Thyroid gland (tissue), 4 donors: ENCODE results near the gene STUM. TPM values are rescaled to one million over a fixed set of nuclear protein-coding genes. Genes with fewer than 3 reads are reported as not detected.

Source experiments
- DNase-seq, 2 donors: peaks; one replicate each; pipeline ENCODE4 v3.0.0-alpha.2; 2019
- H3K27ac ChIP-seq, 3 donors: fragments of 200-600 bp; sonication (generic); 1 replicate in 2 of 3; 2 replicates in 1 of 3; pipeline ENCODE4 v1.5.1; 2016 to 2019; ENCODE audit warnings: mild to moderate bottlenecking in 1 of 3, moderate library complexity in 1 of 3
- H3K27me3 ChIP-seq: fragments of 200-600 bp; sonication (generic); one replicate; pipeline ENCODE4 v1.5.1; 2019
- H3K36me3 ChIP-seq, 2 donors: fragments of 200-600 bp; sonication (generic); one replicate each; pipeline ENCODE4 v1.5.1; 2016 to 2019
- H3K4me1 ChIP-seq, 2 donors: fragments of 200-600 bp; sonication (generic); one replicate each; pipeline ENCODE4 v1.5.1; 2017 to 2019
- H3K4me3 ChIP-seq, 3 donors: fragments of 200-600 bp; sonication (generic); replicated peaks in 1 of 3; 1 replicate in 2 of 3; 2 replicates in 1 of 3; pipeline ENCODE4 v1.5.1; 2016; ENCODE audit warnings: mild to moderate bottlenecking in 1 of 3
- H3K9me3 ChIP-seq: fragments of 200-600 bp; sonication (generic); one replicate; pipeline ENCODE4 v1.5.1; 2017
- CTCF ChIP-seq, 6 experiments: fragments of 200-600 bp in 3 of 6; fragments of 450-650 bp in 3 of 6; sonication (generic) in 3 of 6; IDR thresholded peaks; one replicate each; pipeline ENCODE4 v1.5.1; 2016 to 2019; ENCODE audit warnings: antibody characterized with exemption in 6 of 6, mild to moderate bottlenecking in 2 of 6, inconsistent platforms in 1 of 6, moderate library complexity in 1 of 6
- POLR2A ChIP-seq, 2 donors: fragments of 450-650 bp; IDR thresholded peaks; one replicate each; pipeline ENCODE4 v1.6.1; 2017; ENCODE audit warnings: antibody characterized with exemption in 2 of 2, mild to moderate bottlenecking in 2 of 2, moderate library complexity in 1 of 2
- WGBS, 2 donors: methylation state at CpG; one replicate each; pipeline ENCODE4 v1.1.5; 2017; 5-methylcytosine and 5-hydroxymethylcytosine counted together
- intact Hi-C: fragments of 100-400 bp; cut with DNase I; formaldehyde crosslinking; loops from one replicate; pipeline ENCODE4 v1.15.1; 2023
- total RNA-seq, 4 donors: library from RNA; depleted of rRNA; stranded (reverse); fragments of >200 nt; gene quantifications; one replicate each; pipeline ENCODE4 v1.2.3, GENCODE V29; 2016

STUM gene
- total RNA-seq, 4 donors from 2014 or later = 0.22 to 1.1 (median 0.48) TPM

- TF ChIP-seq POLR2A (IDR thresholded peaks at IDR 0.05) (no peak), CTCF (IDR thresholded peaks at IDR 0.05) (no peak)
- Histone ChIP-seq H3K27ac (no peak overlapping the region), H3K36me3 (no peaks in the 10 kb centered on the region), H3K9me3 (no peaks in the 10 kb centered on the region), H3K4me1 (no peaks in the 10 kb centered on the region), H3K27me3 (no peaks in the 10 kb centered on the region), H3K4me3 (no peak overlapping the region)
- DNase-seq = no peak
- intact Hi-C loops = no loop called here
- WGBS, 2 donors = 94 to 99% methylated on average over 6 to 7 of the region's 7 CpGs
These were observed 37.6 kb downstream of the STUM start for GRCh38 chr1:226586116-226586515.

- intact Hi-C loops = no loop called here
- no peaks in the 10 kb centered on the region for H3K27me3 ChIP-seq
- 85 to 88% methylated on average over 15 to 16 of the region's 16 CpGs for WGBS, 2 donors
- H3K4me1 ChIP-seq = no peaks in the 10 kb centered on the region
- no peaks in the 10 kb centered on the region for H3K36me3 ChIP-seq
- H3K27ac ChIP-seq = no peak overlapping the region
- no peak overlapping the region for H3K4me3 ChIP-seq
- no peak for DNase-seq
- no peak for TF ChIP-seq POLR2A (IDR thresholded peaks at IDR 0.05)
- no peak for TF ChIP-seq CTCF (IDR thresholded peaks at IDR 0.05)
- H3K9me3 ChIP-seq = no peaks in the 10 kb centered on the region
These were observed 38.3 kb downstream of the STUM start for GRCh38 chr1:226586650-226587422.

DNA sequence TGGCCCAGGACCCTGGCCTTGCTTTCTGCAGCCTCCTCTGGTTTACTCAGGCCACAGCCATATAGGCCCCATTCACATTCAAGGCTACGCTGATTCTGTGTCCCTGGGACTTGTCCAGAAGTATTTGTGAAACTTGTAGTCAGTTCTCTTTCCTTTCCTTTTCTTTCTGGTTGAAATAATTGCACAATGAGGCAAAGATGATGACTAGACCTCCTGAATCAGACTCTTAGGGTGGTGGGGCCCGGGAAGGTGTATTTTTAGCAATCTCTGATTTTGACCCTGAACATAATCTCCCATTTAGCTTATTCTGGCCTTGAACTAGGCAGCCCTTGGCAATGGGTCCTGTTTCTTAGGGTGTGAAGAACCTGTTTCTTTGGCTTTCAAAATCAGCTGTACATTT, 39.9 kb downstream of the STUM start:
- intact Hi-C loops = no loop called here
- no peaks in the 10 kb centered on the region for H3K27me3 ChIP-seq
- DNase-seq = no peak
- H3K36me3 ChIP-seq = no peaks in the 10 kb centered on the region
- no peaks in the 10 kb centered on the region for H3K9me3 ChIP-seq
- H3K4me1 ChIP-seq = no peaks in the 10 kb centered on the region
- no peak overlapping the region for H3K4me3 ChIP-seq
- 86 to 92% methylated on average over 2 of the region's 2 CpGs for WGBS, 2 donors
- TF ChIP-seq CTCF (IDR thresholded peaks at IDR 0.05) (no peak), POLR2A (IDR thresholded peaks at IDR 0.05) (no peak)
- no peak overlapping the region for H3K27ac ChIP-seq

- H3K27me3 ChIP-seq = no peaks in the 10 kb centered on the region
- intact Hi-C loops = no loop called here
- H3K36me3 ChIP-seq = no peaks in the 10 kb centered on the region
- no peaks in the 10 kb centered on the region for H3K4me1 ChIP-seq
- DNase-seq = no peak
- no peaks in the 10 kb centered on the region for H3K9me3 ChIP-seq
- H3K27ac ChIP-seq = no peak overlapping the region
- no peak for TF ChIP-seq CTCF (IDR thresholded peaks at IDR 0.05)
- no peak for TF ChIP-seq POLR2A (IDR thresholded peaks at IDR 0.05)
- 57 to 67% methylated on average over 8 to 11 of the region's 11 CpGs for WGBS, 2 donors
- no peak overlapping the region for H3K4me3 ChIP-seq
These were observed 40.6 kb downstream of the STUM start for GRCh38 chr1:226589008-226589733.

DNA sequence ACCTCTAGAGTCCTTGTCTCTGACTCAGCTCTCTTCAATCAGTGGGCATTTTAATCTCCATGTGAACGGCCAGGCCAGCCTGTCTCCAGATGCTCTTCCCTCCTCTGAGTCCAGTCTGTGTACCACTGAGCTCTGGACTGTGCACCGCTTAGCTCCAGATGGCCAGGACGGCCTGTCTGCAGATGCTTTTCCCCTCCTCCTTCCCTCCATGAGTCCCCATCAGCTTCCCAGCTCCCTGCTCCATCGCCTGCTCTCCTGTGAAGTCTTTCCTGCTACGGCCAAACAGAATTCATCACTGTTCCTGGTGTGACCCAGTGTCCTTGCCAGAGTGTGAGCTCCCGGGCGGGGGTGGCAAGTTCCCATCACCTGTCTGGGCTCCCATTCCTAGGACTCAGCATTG, 42.0 kb downstream of the STUM start:
- H3K4me1 ChIP-seq = no peaks in the 10 kb centered on the region
- no peak for TF ChIP-seq POLR2A (IDR thresholded peaks at IDR 0.05)
- no peak for TF ChIP-seq CTCF (IDR thresholded peaks at IDR 0.05)
- 94 to 95% methylated on average over 7 of the region's 7 CpGs for WGBS, 2 donors
- H3K4me3 ChIP-seq = no peak overlapping the region
- no peak overlapping the region for H3K27ac ChIP-seq
- H3K9me3 ChIP-seq = no peaks in the 10 kb centered on the region
- intact Hi-C loops = no loop called here
- no peaks in the 10 kb centered on the region for H3K36me3 ChIP-seq
- no peak for DNase-seq
- H3K27me3 ChIP-seq = no peaks in the 10 kb centered on the region
